Neural progenitor cell (in vitro differentiated cells): ENCODE measurements around the gene COL26A1.

ENCODE experiments used
- EZH2phosphoT487 ChIP-seq: fragments of 200-600 bp; sonication (generic); IDR thresholded peaks from 2 replicates; pipeline ENCODE4 v1.6.1; 2017; ENCODE audit warnings: antibody characterized with exemption
- TF ChIP-seq, protein P1 (sequence below): fragments of 200-600 bp; sonication (generic); IDR thresholded peaks from 2 replicates; pipeline ENCODE4 v1.5.1; 2017; ENCODE audit warnings: antibody characterized with exemption, mild to moderate bottlenecking

GRCh38 chr7:101517304-101517703, 154.6 kb downstream of the COL26A1 start:
- TF ChIP-seq, protein P1, sequence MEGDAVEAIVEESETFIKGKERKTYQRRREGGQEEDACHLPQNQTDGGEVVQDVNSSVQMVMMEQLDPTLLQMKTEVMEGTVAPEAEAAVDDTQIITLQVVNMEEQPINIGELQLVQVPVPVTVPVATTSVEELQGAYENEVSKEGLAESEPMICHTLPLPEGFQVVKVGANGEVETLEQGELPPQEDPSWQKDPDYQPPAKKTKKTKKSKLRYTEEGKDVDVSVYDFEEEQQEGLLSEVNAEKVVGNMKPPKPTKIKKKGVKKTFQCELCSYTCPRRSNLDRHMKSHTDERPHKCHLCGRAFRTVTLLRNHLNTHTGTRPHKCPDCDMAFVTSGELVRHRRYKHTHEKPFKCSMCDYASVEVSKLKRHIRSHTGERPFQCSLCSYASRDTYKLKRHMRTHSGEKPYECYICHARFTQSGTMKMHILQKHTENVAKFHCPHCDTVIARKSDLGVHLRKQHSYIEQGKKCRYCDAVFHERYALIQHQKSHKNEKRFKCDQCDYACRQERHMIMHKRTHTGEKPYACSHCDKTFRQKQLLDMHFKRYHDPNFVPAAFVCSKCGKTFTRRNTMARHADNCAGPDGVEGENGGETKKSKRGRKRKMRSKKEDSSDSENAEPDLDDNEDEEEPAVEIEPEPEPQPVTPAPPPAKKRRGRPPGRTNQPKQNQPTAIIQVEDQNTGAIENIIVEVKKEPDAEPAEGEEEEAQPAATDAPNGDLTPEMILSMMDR, result no peak
- no peak for TF ChIP-seq EZH2phosphoT487
